ENCODE results near the gene PBLD. TPM values are rescaled to one million over a fixed set of nuclear protein-coding genes. Genes with fewer than 3 reads are reported as not detected.
A peak's percentile ranks its signal among the peaks of the same experiment; 100 is the strongest.
"Not testable (repeated sequence)": the region's sequence is repeated elsewhere in the genome, so short reads cannot be mapped to it uniquely, and the experiment has no call there.

Gene PBLD
- total RNA-seq, 1 donor from 2014 or later = 8.9 TPM

DNA sequence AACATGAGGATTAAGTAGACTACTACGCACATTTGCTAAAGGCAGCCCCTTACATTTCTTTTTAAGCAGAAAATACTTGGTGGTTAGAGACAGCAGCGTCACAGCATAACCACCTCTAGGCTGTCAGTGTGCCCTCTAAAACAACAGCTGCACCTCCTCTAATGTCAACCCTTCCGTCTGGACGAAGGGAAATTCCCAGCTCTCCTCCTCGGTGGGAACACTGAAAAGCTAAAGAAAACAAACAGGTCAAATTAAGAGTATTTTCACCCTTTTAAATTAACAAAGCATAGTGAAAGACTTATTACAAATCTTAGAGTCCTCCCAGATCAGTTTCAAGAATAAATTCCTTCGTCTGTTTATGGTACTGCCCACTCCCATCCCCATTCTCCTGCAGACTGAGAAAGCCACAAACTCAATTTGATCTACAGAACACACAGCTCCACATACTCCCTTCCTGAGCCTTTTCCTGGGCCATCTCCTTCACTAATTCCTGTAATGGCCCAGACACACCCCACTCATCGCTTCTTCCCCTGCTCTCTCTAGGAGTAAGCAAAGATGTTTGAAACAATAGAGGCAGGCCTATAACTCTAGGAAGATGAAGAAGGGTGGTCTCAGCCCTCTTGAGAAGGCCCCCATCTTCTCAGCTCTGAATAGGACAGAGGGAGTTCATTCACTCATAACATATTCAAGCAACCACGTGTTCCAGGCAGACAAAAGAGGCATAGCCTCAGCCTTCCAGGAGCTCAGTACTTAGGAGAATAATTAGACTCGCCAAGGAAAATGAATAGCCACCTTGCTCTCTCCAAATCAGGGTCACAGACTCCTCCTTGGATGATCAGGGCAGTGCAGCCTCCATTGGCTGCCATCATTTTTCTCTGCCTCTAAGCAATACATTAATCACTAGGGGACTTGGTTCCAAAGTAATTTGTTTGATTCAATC lies 48.4 kb downstream of the PBLD start:
- no peak for DNase-seq (ENCODE audit: low spot score)

DNA sequence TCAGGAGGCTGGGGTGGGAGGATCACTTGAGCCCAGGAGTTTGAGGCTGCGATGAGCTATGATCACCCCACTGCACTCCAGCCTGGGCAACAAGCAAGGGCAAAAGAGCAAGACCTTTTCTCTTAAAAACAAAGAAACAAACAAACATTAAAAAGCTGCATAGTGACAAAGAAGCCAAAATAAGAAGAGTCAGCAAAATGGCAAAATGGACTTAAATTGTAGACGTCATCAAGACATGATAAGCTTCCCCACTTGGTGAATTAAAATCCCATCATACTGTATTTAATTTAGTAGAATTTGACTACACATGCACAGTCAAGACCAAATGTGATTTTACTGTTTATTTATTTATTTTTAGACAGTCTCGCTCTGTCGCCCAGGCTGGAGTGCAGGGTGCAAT lies 52.0 kb downstream of the PBLD start:
- DNase-seq (ENCODE audit: low spot score) = no peak

- DNase-seq (ENCODE audit: low spot score) = not testable (repeated sequence)
Measured at GRCh38 chr10:68278906-68279753, 53.6 kb downstream of the PBLD start.

DNA sequence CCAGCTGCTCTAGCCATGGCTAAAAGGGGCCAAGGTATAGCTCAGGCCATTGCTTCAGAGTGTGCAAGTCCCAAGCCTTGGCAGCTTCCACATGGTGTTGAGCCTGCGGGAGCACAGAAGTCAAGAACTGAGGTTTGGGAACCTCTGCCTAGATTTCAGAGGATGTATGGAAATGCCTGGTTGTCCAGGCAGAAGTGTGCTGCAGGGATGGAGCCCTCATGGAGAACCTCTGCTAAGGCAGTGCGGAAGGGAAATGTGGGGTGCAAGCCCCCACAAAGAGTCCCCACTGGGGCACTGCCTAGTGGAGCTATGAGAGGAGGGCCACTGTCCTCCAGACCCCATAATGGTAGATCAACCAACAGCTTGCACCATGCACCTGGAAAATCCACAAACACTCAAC lies 54.9 kb downstream of the PBLD start:
- not testable (repeated sequence) for DNase-seq (ENCODE audit: low spot score)

GRCh38 chr10:68276224-68276623 lies 56.5 kb downstream of the PBLD start:
- no peak for DNase-seq (ENCODE audit: low spot score)

- DNase-seq (ENCODE audit: low spot score) = no peak
Measured at GRCh38 chr10:68275600-68276126, 57.1 kb downstream of the PBLD start.

- no peak for DNase-seq (ENCODE audit: low spot score)
Measured at GRCh38 chr10:68272833-68273232, 59.9 kb downstream of the PBLD start.

GRCh38 chr10:68271196-68271882 lies 61.4 kb downstream of the PBLD start:
- peak; percentile 79 for DNase-seq (ENCODE audit: low spot score)

DNA sequence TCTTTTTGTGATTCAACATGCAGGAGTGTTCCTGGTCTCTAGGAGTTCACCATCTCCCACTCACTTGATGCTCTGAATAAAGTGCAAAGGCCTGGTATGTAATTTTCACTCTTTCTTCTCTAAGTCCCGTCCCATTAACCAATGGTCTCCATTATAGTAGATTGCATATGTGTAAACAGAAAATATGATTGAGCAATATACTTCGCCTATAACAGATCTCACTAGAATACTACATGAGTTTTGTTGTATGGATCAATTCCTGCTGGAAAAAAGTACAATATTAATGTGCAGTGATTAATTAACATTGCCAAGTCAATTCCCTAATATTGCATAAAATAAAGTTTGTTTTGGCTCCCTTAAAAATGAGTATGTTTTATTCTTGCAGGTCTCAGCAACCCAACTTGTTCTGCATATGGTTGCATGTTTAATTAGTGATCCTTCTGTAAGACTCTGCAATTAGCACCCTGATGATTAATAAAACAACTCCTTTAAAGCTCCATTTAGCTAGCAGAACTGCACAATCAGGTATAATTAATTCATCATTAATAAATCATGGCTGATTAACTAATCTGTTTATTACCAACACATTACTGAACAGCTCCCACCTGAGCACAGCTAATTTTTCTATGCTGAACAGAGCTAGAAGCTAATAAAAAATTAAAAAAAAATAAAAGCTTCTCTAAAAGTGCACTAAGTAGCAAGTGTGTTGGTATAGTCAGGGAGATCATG lies 63.0 kb downstream of the PBLD start:
- DNase-seq (ENCODE audit: low spot score) = no peak

DNA sequence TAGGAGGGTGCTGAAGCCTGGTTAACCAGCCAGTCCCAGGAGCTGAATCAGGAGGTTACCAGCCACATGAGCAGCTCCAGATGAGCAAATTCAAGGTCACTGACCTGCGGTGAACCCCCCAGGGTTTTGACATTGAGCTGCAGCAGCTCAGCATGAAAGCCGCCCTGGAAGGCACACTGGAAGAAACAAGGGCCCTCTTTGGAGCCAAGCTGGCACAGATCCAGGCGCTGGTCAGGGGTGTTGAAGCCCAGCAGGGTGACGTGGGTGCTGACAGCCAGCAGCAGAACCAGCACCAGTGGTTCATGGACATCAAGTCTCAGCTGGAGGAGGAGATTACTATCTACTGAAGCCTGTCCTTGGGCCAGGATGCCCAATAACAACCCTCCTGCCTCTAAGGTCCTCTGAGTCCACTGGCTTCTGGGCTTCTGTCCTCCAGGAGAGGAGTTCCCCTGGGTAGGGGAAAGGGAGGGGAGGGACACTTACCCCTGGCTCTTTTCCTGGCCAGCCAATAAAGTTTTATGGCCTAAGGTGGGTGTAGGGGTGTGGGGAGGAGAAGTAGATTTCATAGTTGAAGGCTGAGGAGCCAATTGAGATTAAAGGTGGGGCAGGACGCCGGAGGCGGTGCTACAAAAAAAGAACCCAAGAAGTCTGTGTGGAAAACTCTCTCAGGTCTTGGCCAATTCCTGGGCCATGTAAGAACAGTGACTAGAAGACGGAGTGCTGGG lies 71.4 kb downstream of the PBLD start:
- DNase-seq (ENCODE audit: low spot score) = no peak

DNA sequence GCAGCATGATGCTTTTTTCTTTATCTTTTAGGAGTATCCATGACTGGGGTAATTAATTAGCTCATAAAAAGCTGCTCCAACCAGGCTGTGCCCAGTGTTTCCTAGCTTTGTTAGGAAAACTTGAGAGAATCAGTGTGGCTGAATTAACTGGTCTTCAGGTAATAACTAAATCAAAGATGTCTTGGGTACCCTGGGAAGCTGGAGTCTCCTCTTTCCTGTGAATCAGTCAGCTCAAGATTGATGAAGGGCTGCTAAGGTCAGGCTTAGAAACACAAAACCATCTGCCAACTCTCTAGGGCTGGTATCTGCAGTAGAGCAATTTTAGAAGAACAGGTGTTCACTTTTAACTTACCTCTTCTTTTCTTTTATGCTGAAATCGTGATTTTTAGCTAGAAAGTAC lies 79.4 kb downstream of the PBLD start:
- no peak for DNase-seq (ENCODE audit: low spot score)

DNA sequence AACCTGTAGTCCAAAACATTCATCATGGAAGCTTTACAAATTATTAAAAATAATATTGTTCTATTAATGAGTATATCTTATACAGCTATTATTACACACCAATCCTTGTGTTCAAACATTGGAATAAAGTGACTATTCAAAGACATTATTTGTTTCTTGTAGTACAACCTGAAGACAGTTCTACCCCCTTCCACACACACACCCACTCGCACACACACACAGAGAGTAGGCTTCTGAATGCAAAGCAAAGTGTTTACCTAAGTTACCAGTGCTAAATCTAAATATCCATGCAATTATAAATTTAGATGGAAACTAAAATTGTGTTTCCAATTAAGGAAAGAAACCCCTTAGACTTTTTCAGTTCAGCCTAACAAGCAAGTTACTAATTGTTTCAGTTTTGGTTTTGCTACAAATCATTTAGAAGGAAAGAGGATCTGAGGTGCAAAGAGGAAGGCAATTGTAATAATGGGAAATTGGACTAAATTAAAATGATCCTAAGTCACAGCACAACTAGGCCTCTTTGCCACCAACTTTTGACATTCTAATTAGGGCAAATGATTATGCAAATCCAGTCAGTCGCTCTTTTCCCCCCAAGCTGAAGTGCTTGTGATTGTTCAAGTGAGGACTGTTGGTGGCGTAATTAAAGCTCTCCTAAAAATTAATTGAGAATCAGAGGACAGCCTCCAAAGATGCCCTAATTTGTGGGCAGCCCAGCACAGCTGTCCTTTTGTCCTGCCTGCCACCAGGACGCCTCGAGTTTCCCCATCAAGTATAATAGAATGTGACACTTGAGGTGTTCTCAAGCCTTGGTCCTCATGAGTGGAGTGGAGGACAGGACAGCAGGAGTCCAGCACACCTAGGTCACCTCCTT lies 80.9 kb downstream of the PBLD start:
- no peak for DNase-seq (ENCODE audit: low spot score)

- DNase-seq (ENCODE audit: low spot score) = no peak
Measured at GRCh38 chr10:68251151-68251550, 81.6 kb downstream of the PBLD start.

- no peak for DNase-seq (ENCODE audit: low spot score)
Measured at GRCh38 chr10:68249297-68249696, 83.4 kb downstream of the PBLD start.

DNA sequence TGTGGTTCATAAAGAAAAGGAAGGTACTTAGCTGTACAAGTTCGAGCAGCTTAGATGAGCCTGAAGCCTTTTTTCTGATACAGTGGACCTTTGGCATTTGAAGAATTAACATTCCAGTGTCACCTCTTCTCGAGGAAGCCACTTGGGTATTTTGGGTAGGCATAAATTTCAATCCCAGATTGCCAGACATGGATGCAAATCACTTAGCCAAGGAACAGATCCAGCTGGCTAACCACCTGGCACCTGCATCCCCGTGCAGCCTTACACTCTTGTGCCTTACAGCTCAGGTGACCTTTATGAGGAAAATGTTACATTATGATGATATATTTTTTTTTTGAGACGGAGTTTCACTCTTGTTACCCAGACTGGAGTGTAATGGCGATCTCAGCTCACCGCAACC lies 84.8 kb downstream of the PBLD start:
- no peak for DNase-seq (ENCODE audit: low spot score)

GRCh38 chr10:68246397-68246796 lies 86.3 kb downstream of the PBLD start:
- DNase-seq (ENCODE audit: low spot score) = not testable (repeated sequence)

DNA sequence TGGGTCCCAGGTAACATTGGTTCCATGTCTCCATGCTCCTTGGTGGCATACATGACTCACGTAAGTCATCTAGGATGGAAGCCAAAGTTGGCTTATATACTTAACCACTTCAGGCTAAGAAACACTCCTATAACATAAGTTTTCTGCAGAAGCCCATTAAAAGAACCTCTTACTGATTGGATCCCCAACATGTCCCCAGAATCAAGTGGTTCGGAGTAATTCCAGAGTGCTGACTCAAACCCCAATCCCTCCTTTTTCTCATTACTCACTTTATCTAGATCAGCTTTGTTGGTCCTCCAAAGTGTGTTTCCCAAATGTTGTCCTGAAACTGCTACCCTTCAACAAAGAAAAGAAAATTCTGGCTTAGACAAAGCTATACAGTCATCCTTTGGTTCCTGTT lies 90.7 kb downstream of the PBLD start:
- DNase-seq (ENCODE audit: low spot score) = no peak

- no peak for DNase-seq (ENCODE audit: low spot score)
Measured at GRCh38 chr10:68239596-68240150, 93.1 kb downstream of the PBLD start.

- no peak for DNase-seq (ENCODE audit: low spot score)
Measured at GRCh38 chr10:68239069-68239468, 93.7 kb downstream of the PBLD start.

Data from umbilical cord (tissue), 2 donors.